ENCODE data around the gene CACNB2. TPM values are rescaled to one million over a fixed set of nuclear protein-coding genes. Genes with fewer than 3 reads are reported as not detected.
A peak's percentile ranks its signal among the peaks of the same experiment; 100 is the strongest.

The CACNB2 gene
- total RNA-seq, 1 experiment from 2014 or later: not detected

DNA sequence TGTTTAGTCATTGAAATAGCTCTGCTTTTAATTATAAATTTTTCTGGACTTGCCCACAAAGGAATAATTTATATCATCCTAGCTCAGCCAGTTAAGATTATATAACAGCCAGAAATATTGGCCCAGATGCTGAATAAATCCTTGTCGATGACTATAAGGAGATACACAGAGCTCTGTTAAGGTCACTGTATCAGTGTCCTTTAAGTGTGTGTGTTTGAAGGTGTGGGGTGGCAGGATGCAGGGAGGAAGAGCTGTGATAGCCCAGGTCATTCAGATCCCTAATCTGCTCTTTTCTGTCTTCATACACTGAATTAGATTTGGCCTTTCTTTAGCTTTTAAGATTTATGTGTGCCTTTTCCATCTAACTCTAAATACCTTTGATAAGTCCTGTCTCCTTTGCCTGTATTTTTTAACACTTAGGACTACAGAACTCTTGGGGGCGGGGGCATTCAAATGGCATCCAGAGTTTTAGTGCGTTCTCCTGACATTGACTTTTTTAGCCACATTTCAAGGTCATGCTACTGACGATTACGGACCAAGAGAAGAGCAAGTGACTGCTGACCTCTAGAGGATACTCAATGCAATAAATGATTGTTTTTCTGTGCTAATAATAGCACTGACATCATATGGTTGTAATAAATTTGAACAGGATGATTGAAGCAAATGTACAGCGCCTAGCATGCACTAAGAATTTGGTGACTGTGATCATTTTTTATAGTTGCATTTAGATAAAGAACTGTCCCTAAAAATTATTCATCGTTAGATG lies 172.3 kb downstream of the CACNB2 start:
- ChIA-PET CTCF (no interaction called here), POLR2A (no interaction called here)
- no peaks in the 10 kb centered on the region for H3K9me3 ChIP-seq (ENCODE audit: control insufficient read depth, insufficient read depth, low read depth, low read length)
- in situ Hi-C loops (cut with HindIII; ENCODE audit: low pct_unique_long_range_greater_than_20kb, low sequenced_read_pairs): no loop called here
- TF ChIP-seq, protein P1, sequence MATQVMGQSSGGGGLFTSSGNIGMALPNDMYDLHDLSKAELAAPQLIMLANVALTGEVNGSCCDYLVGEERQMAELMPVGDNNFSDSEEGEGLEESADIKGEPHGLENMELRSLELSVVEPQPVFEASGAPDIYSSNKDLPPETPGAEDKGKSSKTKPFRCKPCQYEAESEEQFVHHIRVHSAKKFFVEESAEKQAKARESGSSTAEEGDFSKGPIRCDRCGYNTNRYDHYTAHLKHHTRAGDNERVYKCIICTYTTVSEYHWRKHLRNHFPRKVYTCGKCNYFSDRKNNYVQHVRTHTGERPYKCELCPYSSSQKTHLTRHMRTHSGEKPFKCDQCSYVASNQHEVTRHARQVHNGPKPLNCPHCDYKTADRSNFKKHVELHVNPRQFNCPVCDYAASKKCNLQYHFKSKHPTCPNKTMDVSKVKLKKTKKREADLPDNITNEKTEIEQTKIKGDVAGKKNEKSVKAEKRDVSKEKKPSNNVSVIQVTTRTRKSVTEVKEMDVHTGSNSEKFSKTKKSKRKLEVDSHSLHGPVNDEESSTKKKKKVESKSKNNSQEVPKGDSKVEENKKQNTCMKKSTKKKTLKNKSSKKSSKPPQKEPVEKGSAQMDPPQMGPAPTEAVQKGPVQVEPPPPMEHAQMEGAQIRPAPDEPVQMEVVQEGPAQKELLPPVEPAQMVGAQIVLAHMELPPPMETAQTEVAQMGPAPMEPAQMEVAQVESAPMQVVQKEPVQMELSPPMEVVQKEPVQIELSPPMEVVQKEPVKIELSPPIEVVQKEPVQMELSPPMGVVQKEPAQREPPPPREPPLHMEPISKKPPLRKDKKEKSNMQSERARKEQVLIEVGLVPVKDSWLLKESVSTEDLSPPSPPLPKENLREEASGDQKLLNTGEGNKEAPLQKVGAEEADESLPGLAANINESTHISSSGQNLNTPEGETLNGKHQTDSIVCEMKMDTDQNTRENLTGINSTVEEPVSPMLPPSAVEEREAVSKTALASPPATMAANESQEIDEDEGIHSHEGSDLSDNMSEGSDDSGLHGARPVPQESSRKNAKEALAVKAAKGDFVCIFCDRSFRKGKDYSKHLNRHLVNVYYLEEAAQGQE (IDR thresholded peaks at IDR 0.05; ENCODE audit: insufficient read depth in 1 of 2, low read depth in 2 of 2, low read length in 1 of 2): no peak
- no peak for TF ChIP-seq SIN3A (IDR thresholded peaks at IDR 0.05; ENCODE audit: borderline replicate concordance, insufficient read depth, low read depth, low read length)
- peak; percentile 69 for TF ChIP-seq CTCF (IDR thresholded peaks at IDR 0.05)
- TF ChIP-seq POLR2AphosphoS5 (IDR thresholded peaks at IDR 0.05; ENCODE audit: low read depth, low read length): no peak
- TF ChIP-seq TCF7L2 (IDR thresholded peaks at IDR 0.05; ENCODE audit: low read depth, low read length): no peak
- no peak overlapping the region for H3K27ac ChIP-seq (ENCODE audit: low read length)
- no peaks in the 10 kb centered on the region for H3K36me3 ChIP-seq (ENCODE audit: control insufficient read depth, insufficient read depth, low read length)
- DNase-seq (ENCODE audit: low read depth, low spot score) (no peak), ATAC-seq (no peak; the same call in 1 of the 2 replicates)
- no peak overlapping the region for H3K4me3 ChIP-seq (ENCODE audit: low read depth in 2 of 2, low read length in 2 of 2)
- BruUV-seq (replicated peaks): no TSS peak
- no peaks in the 10 kb centered on the region for H3K4me1 ChIP-seq (ENCODE audit: control insufficient read depth, insufficient read depth, low read length)
- intact Hi-C loops (cut with micrococcal nuclease; ENCODE audit: unreplicated experiment): no loop called here
- H3K27me3 ChIP-seq (ENCODE audit: control insufficient read depth, insufficient read depth, low read length): no peaks in the 10 kb centered on the region

GRCh38 chr10:18313140-18313530 lies 172.9 kb downstream of the CACNB2 start:
- ATAC-seq (no peak), DNase-seq (ENCODE audit: low read depth, low spot score) (no peak)
- in situ Hi-C loops (cut with HindIII; ENCODE audit: low pct_unique_long_range_greater_than_20kb, low sequenced_read_pairs) (no loop called here), intact Hi-C loops (cut with micrococcal nuclease; ENCODE audit: unreplicated experiment) (no loop called here)
- Histone ChIP-seq H3K27me3 (ENCODE audit: control insufficient read depth, insufficient read depth, low read length) (no peaks in the 10 kb centered on the region), H3K27ac (ENCODE audit: low read length) (no peak overlapping the region), H3K9me3 (ENCODE audit: control insufficient read depth, insufficient read depth, low read depth, low read length) (no peaks in the 10 kb centered on the region), H3K4me1 (ENCODE audit: control insufficient read depth, insufficient read depth, low read length) (no peaks in the 10 kb centered on the region), H3K36me3 (ENCODE audit: control insufficient read depth, insufficient read depth, low read length) (no peaks in the 10 kb centered on the region), H3K4me3 (ENCODE audit: low read depth in 2 of 2, low read length in 2 of 2) (no peak overlapping the region)
- BruUV-seq (replicated peaks): no TSS peak
- no peak for TF ChIP-seq SIN3A (IDR thresholded peaks at IDR 0.05; ENCODE audit: borderline replicate concordance, insufficient read depth, low read depth, low read length)
- no peak for TF ChIP-seq TCF7L2 (IDR thresholded peaks at IDR 0.05; ENCODE audit: low read depth, low read length)
- CTCF ChIA-PET: no interaction called here
- POLR2A ChIA-PET: no interaction called here

DNA sequence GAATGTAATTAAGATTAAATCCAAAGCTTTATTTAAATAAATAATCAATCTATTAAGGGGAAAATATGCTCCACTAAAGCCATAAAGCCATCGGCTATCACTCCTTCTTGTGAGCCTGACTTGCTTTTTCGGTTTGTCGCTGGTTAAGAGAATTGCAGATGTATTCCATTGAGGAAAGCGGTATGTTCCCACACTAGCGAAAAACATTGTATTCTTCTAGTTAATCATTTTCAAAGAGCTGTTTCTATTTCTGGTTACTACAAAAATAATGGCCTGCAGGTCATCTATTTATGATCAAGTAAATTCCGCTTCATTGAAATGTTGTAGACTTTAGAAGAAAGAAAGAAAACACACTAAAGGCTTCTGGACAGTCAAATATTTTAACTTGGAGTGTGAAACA lies 173.4 kb downstream of the CACNB2 start:
- no peak for TF ChIP-seq TCF7L2 (IDR thresholded peaks at IDR 0.05; ENCODE audit: low read depth, low read length)
- no peak for TF ChIP-seq SIN3A (IDR thresholded peaks at IDR 0.05; ENCODE audit: borderline replicate concordance, insufficient read depth, low read depth, low read length)
- no peak for TF ChIP-seq POLR2AphosphoS5 (IDR thresholded peaks at IDR 0.05; ENCODE audit: low read depth, low read length)
- TF ChIP-seq, protein P1 (IDR thresholded peaks at IDR 0.05; ENCODE audit: insufficient read depth in 1 of 2, low read depth in 2 of 2, low read length in 1 of 2): no peak
- TF ChIP-seq CTCF (IDR thresholded peaks at IDR 0.05): no peak
- intact Hi-C loops (cut with micrococcal nuclease; ENCODE audit: unreplicated experiment) (no loop called here), in situ Hi-C loops (cut with HindIII; ENCODE audit: low pct_unique_long_range_greater_than_20kb, low sequenced_read_pairs) (no loop called here)
- Histone ChIP-seq H3K9me3 (ENCODE audit: control insufficient read depth, insufficient read depth, low read depth, low read length) (no peaks in the 10 kb centered on the region), H3K4me1 (ENCODE audit: control insufficient read depth, insufficient read depth, low read length) (no peaks in the 10 kb centered on the region), H3K36me3 (ENCODE audit: control insufficient read depth, insufficient read depth, low read length) (no peaks in the 10 kb centered on the region), H3K27me3 (ENCODE audit: control insufficient read depth, insufficient read depth, low read length) (no peaks in the 10 kb centered on the region), H3K27ac (ENCODE audit: low read length) (no peak overlapping the region), H3K4me3 (ENCODE audit: low read depth in 2 of 2, low read length in 2 of 2) (no peak overlapping the region)
- no TSS peak for BruUV-seq (replicated peaks)
- DNase-seq (ENCODE audit: low read depth, low spot score) (no peak), ATAC-seq (no peak)
- CTCF ChIA-PET: no interaction called here
- POLR2A ChIA-PET: no interaction called here

All from Panc1 (cell line).